HepG2 (cell line): ENCODE measurements around the gene OGT.

Experiments
- CTCF ChIP-seq: sonication (generic); formaldehyde crosslinking; IDR thresholded peaks from 2 replicates; pipeline ENCODE4 v1.5.0; 2020; ENCODE audit warnings: mild to moderate bottlenecking, missing genetic modification reagents, moderate library complexity
- FOSL1 ChIP-seq: sonication (generic); formaldehyde crosslinking; IDR thresholded peaks from 2 replicates; pipeline ENCODE4 v1.9.0; 2021; ENCODE audit warnings: missing genetic modification reagents, borderline replicate concordance
- FOXJ3 ChIP-seq: sonication (generic); formaldehyde crosslinking; IDR thresholded peaks from 2 replicates; pipeline ENCODE4 v1.4.0; 2020; ENCODE audit warnings: missing genetic modification reagents, mild to moderate bottlenecking, borderline replicate concordance
- GTF3A ChIP-seq: sonication (generic); formaldehyde crosslinking; conservative IDR thresholded peaks from 2 replicates; pipeline ENCODE4 v1.4.0; 2020; ENCODE audit warnings: mild to moderate bottlenecking, missing genetic modification reagents
- REST ChIP-seq, 2 experiments: IDR thresholded peaks; 2 replicates each; pipeline ENCODE4 v1.6.1; 2011 to 2012; ENCODE audit warnings: low read length in 2 of 2, borderline replicate concordance in 1 of 2, low read depth in 1 of 2, mild to moderate bottlenecking in 1 of 2, moderate library complexity in 1 of 2
- ZBTB20 ChIP-seq: sonication (generic); formaldehyde crosslinking; IDR thresholded peaks from 2 replicates; pipeline ENCODE4 v1.8.1; 2023; ENCODE audit warnings: missing genetic modification reagents, low read depth, mild to moderate bottlenecking, borderline replicate concordance
- ZNF280B ChIP-seq: sonication (generic); formaldehyde crosslinking; IDR thresholded peaks from 2 replicates; pipeline ENCODE4 v1.5.0; 2020; ENCODE audit warnings: missing genetic modification reagents, mild to moderate bottlenecking, borderline replicate concordance
- ZNF660 ChIP-seq: sonication (generic); formaldehyde crosslinking; IDR thresholded peaks from 2 replicates; pipeline ENCODE4 v1.5.1; 2020; ENCODE audit warnings: mild to moderate bottlenecking, low read depth, missing genetic modification reagents, borderline replicate concordance
- TF ChIP-seq, protein P1 (sequence below): sonication (generic); formaldehyde crosslinking; IDR thresholded peaks from 2 replicates; pipeline ENCODE4 v1.4.0; 2020; ENCODE audit warnings: missing genetic modification reagents
- TF ChIP-seq, protein P2 (sequence below): sonication (generic); formaldehyde crosslinking; IDR thresholded peaks from 2 replicates; pipeline ENCODE4 v1.4.0; 2020; ENCODE audit warnings: missing genetic modification reagents

DNA sequence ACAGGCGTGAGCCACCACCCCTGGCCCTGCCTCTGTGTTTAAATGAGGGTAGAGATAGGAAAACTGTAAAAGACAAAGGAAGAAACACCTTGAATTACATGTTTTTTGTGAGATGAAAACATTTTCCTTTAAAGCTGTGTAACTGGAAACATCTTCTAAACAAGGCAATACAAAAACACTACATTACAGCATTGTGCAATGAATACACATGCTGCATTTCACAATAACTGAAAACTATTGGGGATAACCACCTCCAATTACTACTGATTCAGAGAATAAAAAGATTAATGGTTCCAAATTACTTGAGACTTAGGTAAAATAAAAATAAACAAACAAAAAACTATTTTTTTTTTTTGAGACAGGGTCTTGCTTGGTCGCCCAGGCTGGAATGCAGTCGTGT is 7.6 kb upstream of the OGT start:
- TF ChIP-seq ZNF280B (no peak), GTF3A (CRISPR knock-in tag) (no peak), CTCF (CRISPR knock-in tag) (no peak), FOXJ3 (CRISPR knock-in tag) (no peak), ZNF660 (CRISPR knock-in tag) (no peak), FOSL1 (CRISPR knock-in tag) (no peak), ZBTB20 (CRISPR knock-in tag) (no peak), REST (IDR thresholded peaks at IDR 0.05; ENCODE audit: borderline replicate concordance in 1 of 2, low read depth in 1 of 2, low read length in 2 of 2) (no peak)
- TF ChIP-seq, protein P1, sequence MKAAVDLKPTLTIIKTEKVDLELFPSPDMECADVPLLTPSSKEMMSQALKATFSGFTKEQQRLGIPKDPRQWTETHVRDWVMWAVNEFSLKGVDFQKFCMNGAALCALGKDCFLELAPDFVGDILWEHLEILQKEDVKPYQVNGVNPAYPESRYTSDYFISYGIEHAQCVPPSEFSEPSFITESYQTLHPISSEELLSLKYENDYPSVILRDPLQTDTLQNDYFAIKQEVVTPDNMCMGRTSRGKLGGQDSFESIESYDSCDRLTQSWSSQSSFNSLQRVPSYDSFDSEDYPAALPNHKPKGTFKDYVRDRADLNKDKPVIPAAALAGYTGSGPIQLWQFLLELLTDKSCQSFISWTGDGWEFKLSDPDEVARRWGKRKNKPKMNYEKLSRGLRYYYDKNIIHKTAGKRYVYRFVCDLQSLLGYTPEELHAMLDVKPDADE (CRISPR knock-in tag): no peak
- TF ChIP-seq, protein P2, sequence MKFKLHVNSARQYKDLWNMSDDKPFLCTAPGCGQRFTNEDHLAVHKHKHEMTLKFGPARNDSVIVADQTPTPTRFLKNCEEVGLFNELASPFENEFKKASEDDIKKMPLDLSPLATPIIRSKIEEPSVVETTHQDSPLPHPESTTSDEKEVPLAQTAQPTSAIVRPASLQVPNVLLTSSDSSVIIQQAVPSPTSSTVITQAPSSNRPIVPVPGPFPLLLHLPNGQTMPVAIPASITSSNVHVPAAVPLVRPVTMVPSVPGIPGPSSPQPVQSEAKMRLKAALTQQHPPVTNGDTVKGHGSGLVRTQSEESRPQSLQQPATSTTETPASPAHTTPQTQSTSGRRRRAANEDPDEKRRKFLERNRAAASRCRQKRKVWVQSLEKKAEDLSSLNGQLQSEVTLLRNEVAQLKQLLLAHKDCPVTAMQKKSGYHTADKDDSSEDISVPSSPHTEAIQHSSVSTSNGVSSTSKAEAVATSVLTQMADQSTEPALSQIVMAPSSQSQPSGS (CRISPR knock-in tag): no peak
